ENCODE measurements around the gene OR4D9. TPM values are rescaled to one million over a fixed set of nuclear protein-coding genes. Genes with fewer than 3 reads are reported as not detected.
"Not testable (repeated sequence)": the region's sequence is repeated elsewhere in the genome, so short reads cannot be mapped to it uniquely, and the experiment has no call there.

Gene OR4D9
- total and polyA plus RNA-seq, 5 donors from 2014 or later, result not detected

GRCh38 chr11:59511675-59512074 is 336 bp downstream of the OR4D9 start:
- Mint-ChIP-seq H3K9me3 (peaks cover 0 to 4% (median 0%) of the 10 kb centered on the region in 7 donors), H3K4me3 (no peak overlapping the region), H3K36me3 (no peaks in the 10 kb centered on the region), H3K27me3 (peaks cover 15% of the 10 kb centered on the region), H3K4me1 (peaks cover 0 to 19% (median 5%) of the 10 kb centered on the region in 4 donors), H3K27ac (no peak overlapping the region)
- Histone ChIP-seq H3K9me3 (ENCODE audit: control insufficient read depth in 2 of 2, low read length in 2 of 2) (no peaks in the 10 kb centered on the region), H3K36me3 (ENCODE audit: control insufficient read depth, insufficient read depth, low read length) (no peaks in the 10 kb centered on the region), H3K4me3 (ENCODE audit: low read depth, low read length) (no peak overlapping the region), H3K27me3 (ENCODE audit: control insufficient read depth, insufficient read depth, low read length) (no peaks in the 10 kb centered on the region), H3K27ac (ENCODE audit: insufficient read depth, low read length, poor library complexity, severe bottlenecking) (no peak overlapping the region), H3K4me1 (ENCODE audit: control insufficient read depth, insufficient read depth, low read length, poor library complexity, severe bottlenecking) (no peaks in the 10 kb centered on the region)
- ATAC-seq (ENCODE audit: low read depth in 2 of 2), result no peak
- no peak for DNase-seq

GRCh38 chr11:59520139-59520538 is 8.8 kb downstream of the OR4D9 start:
- H3K4me1 ChIP-seq (ENCODE audit: control insufficient read depth, insufficient read depth, low read length, poor library complexity, severe bottlenecking); H3K27me3 Mint-ChIP-seq; H3K27ac Mint-ChIP-seq; H3K27me3 ChIP-seq (ENCODE audit: control insufficient read depth, insufficient read depth, low read length); H3K4me1 Mint-ChIP-seq; DNase-seq; H3K36me3 ChIP-seq (ENCODE audit: control insufficient read depth, insufficient read depth, low read length); ATAC-seq (ENCODE audit: low read depth in 2 of 2); H3K27ac ChIP-seq (ENCODE audit: insufficient read depth, low read length, poor library complexity, severe bottlenecking); H3K9me3 ChIP-seq (ENCODE audit: control insufficient read depth in 2 of 2, low read length in 2 of 2); H3K4me3 Mint-ChIP-seq; H3K9me3 Mint-ChIP-seq; H3K36me3 Mint-ChIP-seq; H3K4me3 ChIP-seq (ENCODE audit: low read depth, low read length): not testable (repeated sequence)

GRCh38 chr11:59520741-59521140 is 9.4 kb downstream of the OR4D9 start:
- DNase-seq, result no peak
- Histone ChIP-seq H3K36me3 (ENCODE audit: control insufficient read depth, insufficient read depth, low read length) (no peaks in the 10 kb centered on the region), H3K4me3 (ENCODE audit: low read depth, low read length) (no peak overlapping the region), H3K27ac (ENCODE audit: insufficient read depth, low read length, poor library complexity, severe bottlenecking) (no peak overlapping the region), H3K9me3 (ENCODE audit: control insufficient read depth in 2 of 2, low read length in 2 of 2) (no peaks in the 10 kb centered on the region), H3K27me3 (ENCODE audit: control insufficient read depth, insufficient read depth, low read length) (peaks cover 3% of the 10 kb centered on the region), H3K4me1 (ENCODE audit: control insufficient read depth, insufficient read depth, low read length, poor library complexity, severe bottlenecking) (no peaks in the 10 kb centered on the region)
- H3K27ac Mint-ChIP-seq, result no peak overlapping the region
- H3K4me3 Mint-ChIP-seq, result no peak overlapping the region
- peaks cover 12% of the 10 kb centered on the region for H3K27me3 Mint-ChIP-seq
- no peaks in the 10 kb centered on the region for H3K36me3 Mint-ChIP-seq
- H3K4me1 Mint-ChIP-seq, result no peaks in the 10 kb centered on the region
- no peak for ATAC-seq (ENCODE audit: low read depth in 2 of 2)
- H3K9me3 Mint-ChIP-seq, result no peaks in the 10 kb centered on the region

GRCh38 chr11:59523541-59523940 is 12.2 kb downstream of the OR4D9 start:
- no peak overlapping the region for H3K27ac Mint-ChIP-seq
- peaks cover 24% of the 10 kb centered on the region for H3K27me3 Mint-ChIP-seq
- no peak overlapping the region for H3K4me3 Mint-ChIP-seq

GRCh38 chr11:59528711-59529110 is 17.4 kb downstream of the OR4D9 start:
- no peaks in the 10 kb centered on the region for H3K4me1 Mint-ChIP-seq
- Histone ChIP-seq H3K27me3 (ENCODE audit: control insufficient read depth, insufficient read depth, low read length) (peaks cover 3% of the 10 kb centered on the region), H3K27ac (ENCODE audit: insufficient read depth, low read length, poor library complexity, severe bottlenecking) (no peak overlapping the region), H3K36me3 (ENCODE audit: control insufficient read depth, insufficient read depth, low read length) (no peaks in the 10 kb centered on the region), H3K9me3 (ENCODE audit: control insufficient read depth in 2 of 2, low read length in 2 of 2) (no peaks in the 10 kb centered on the region), H3K4me1 (ENCODE audit: control insufficient read depth, insufficient read depth, low read length, poor library complexity, severe bottlenecking) (no peaks in the 10 kb centered on the region), H3K4me3 (ENCODE audit: low read depth, low read length) (no peak overlapping the region)
- H3K27ac Mint-ChIP-seq, result no peak overlapping the region
- DNase-seq, result no peak
- no peak for ATAC-seq (ENCODE audit: low read depth in 2 of 2)
- no peaks in the 10 kb centered on the region for H3K9me3 Mint-ChIP-seq
- no peaks in the 10 kb centered on the region for H3K36me3 Mint-ChIP-seq
- no peak overlapping the region for H3K4me3 Mint-ChIP-seq
- H3K27me3 Mint-ChIP-seq, result peaks cover 28% of the 10 kb centered on the region

More at GRCh38 chr11:59523541-59523940, 12.2 kb downstream of the OR4D9 start:
- H3K9me3 ChIP-seq (ENCODE audit: control insufficient read depth in 2 of 2, low read length in 2 of 2), result no peaks in the 10 kb centered on the region
- no peaks in the 10 kb centered on the region for H3K36me3 ChIP-seq (ENCODE audit: control insufficient read depth, insufficient read depth, low read length)
- H3K27me3 ChIP-seq (ENCODE audit: control insufficient read depth, insufficient read depth, low read length), result peaks cover 3% of the 10 kb centered on the region
- no peaks in the 10 kb centered on the region for H3K36me3 Mint-ChIP-seq
- no peaks in the 10 kb centered on the region for H3K4me1 ChIP-seq (ENCODE audit: control insufficient read depth, insufficient read depth, low read length, poor library complexity, severe bottlenecking)
- H3K4me1 Mint-ChIP-seq, result no peaks in the 10 kb centered on the region
- H3K27ac ChIP-seq (ENCODE audit: insufficient read depth, low read length, poor library complexity, severe bottlenecking), result no peak overlapping the region
- H3K4me3 ChIP-seq (ENCODE audit: low read depth, low read length), result no peak overlapping the region
- DNase-seq, result no peak
- no peak for ATAC-seq (ENCODE audit: low read depth in 2 of 2)
- H3K9me3 Mint-ChIP-seq, result no peaks in the 10 kb centered on the region

GRCh38 chr11:59532620-59533019 is 21.3 kb downstream of the OR4D9 start:
- ATAC-seq (ENCODE audit: low read depth in 2 of 2) (no peak), DNase-seq (no peak)
- Mint-ChIP-seq H3K9me3 (no peaks in the 10 kb centered on the region), H3K27ac (peak overlapping the region in 1 of 3 donors; percentile 6), H3K27me3 (peaks cover 13% of the 10 kb centered on the region), H3K4me3 (no peak overlapping the region), H3K36me3 (no peaks in the 10 kb centered on the region), H3K4me1 (peaks cover 0 to 8% (median 5%) of the 10 kb centered on the region in 4 donors)
- Histone ChIP-seq H3K9me3 (ENCODE audit: control insufficient read depth in 2 of 2, low read length in 2 of 2) (no peaks in the 10 kb centered on the region), H3K4me1 (ENCODE audit: control insufficient read depth, insufficient read depth, low read length, poor library complexity, severe bottlenecking) (peaks cover 8% of the 10 kb centered on the region), H3K36me3 (ENCODE audit: control insufficient read depth, insufficient read depth, low read length) (no peaks in the 10 kb centered on the region), H3K27ac (ENCODE audit: insufficient read depth, low read length, poor library complexity, severe bottlenecking) (no peak overlapping the region), H3K4me3 (ENCODE audit: low read depth, low read length) (no peak overlapping the region), H3K27me3 (ENCODE audit: control insufficient read depth, insufficient read depth, low read length) (no peaks in the 10 kb centered on the region)

GRCh38 chr11:59534676-59535075 is 23.3 kb downstream of the OR4D9 start:
- H3K4me1 ChIP-seq (ENCODE audit: control insufficient read depth, insufficient read depth, low read length, poor library complexity, severe bottlenecking), result peaks cover 8% of the 10 kb centered on the region
- H3K9me3 ChIP-seq (ENCODE audit: control insufficient read depth in 2 of 2, low read length in 2 of 2), result no peaks in the 10 kb centered on the region
- no peaks in the 10 kb centered on the region for H3K27me3 ChIP-seq (ENCODE audit: control insufficient read depth, insufficient read depth, low read length)
- no peak overlapping the region for H3K4me3 ChIP-seq (ENCODE audit: low read depth, low read length)
- peaks cover 0 to 10% (median 8%) of the 10 kb centered on the region in 4 donors for H3K4me1 Mint-ChIP-seq
- DNase-seq, result no peak
- peaks cover 13% of the 10 kb centered on the region for H3K27me3 Mint-ChIP-seq
- no peak for ATAC-seq (ENCODE audit: low read depth in 2 of 2)
- H3K36me3 ChIP-seq (ENCODE audit: control insufficient read depth, insufficient read depth, low read length), result no peaks in the 10 kb centered on the region
- no peak overlapping the region for H3K27ac Mint-ChIP-seq
- no peaks in the 10 kb centered on the region for H3K9me3 Mint-ChIP-seq
- no peak overlapping the region for H3K27ac ChIP-seq (ENCODE audit: insufficient read depth, low read length, poor library complexity, severe bottlenecking)
- no peaks in the 10 kb centered on the region for H3K36me3 Mint-ChIP-seq
- no peak overlapping the region for H3K4me3 Mint-ChIP-seq

GRCh38 chr11:59542142-59542810 is 30.9 kb downstream of the OR4D9 start:
- Mint-ChIP-seq H3K27ac (no peak overlapping the region), H3K4me1 (peaks cover 0 to 6% (median 4%) of the 10 kb centered on the region in 4 donors), H3K27me3 (peaks cover 13% of the 10 kb centered on the region), H3K9me3 (no peaks in the 10 kb centered on the region), H3K4me3 (no peak overlapping the region), H3K36me3 (no peaks in the 10 kb centered on the region)
- DNase-seq (no peak), ATAC-seq (ENCODE audit: low read depth in 2 of 2) (no peak)
- Histone ChIP-seq H3K27ac (ENCODE audit: insufficient read depth, low read length, poor library complexity, severe bottlenecking) (no peak overlapping the region), H3K4me3 (ENCODE audit: low read depth, low read length) (no peak overlapping the region), H3K27me3 (ENCODE audit: control insufficient read depth, insufficient read depth, low read length) (peaks cover 3% of the 10 kb centered on the region), H3K9me3 (ENCODE audit: control insufficient read depth in 2 of 2, low read length in 2 of 2) (no peaks in the 10 kb centered on the region), H3K4me1 (ENCODE audit: control insufficient read depth, insufficient read depth, low read length, poor library complexity, severe bottlenecking) (peaks cover 3% of the 10 kb centered on the region), H3K36me3 (ENCODE audit: control insufficient read depth, insufficient read depth, low read length) (no peaks in the 10 kb centered on the region)

All from CD4-positive, CD25-positive, alpha-beta regulatory T cell (primary cell).